Small intestine (tissue), 7 donors: ENCODE data around the gene CST3. TPM values are rescaled to one million over a fixed set of nuclear protein-coding genes. Genes with fewer than 3 reads are reported as not detected.
A peak's percentile ranks its signal among the peaks of the same experiment; 100 is the strongest.

Experiments used
- DNase-seq, 2 donors: peaks; one replicate each; pipeline versions ENCODE4 v3.0.0 to v3.0.0-alpha.2; 2013
- FAIRE-seq: peaks from 2 replicates; lab custom pipeline; 2012; peaks lifted over from hg19 to GRCh38; lab: Jason Lieb, UNC
- H3K27ac ChIP-seq, 3 donors: one replicate each; pipeline ENCODE4 v1.5.1; 2013; ENCODE audit warnings: low read length in 2 of 3, mild to moderate bottlenecking in 2 of 3, control low read depth in 1 of 3, inconsistent platforms in 1 of 3, low read depth in 1 of 3, moderate library complexity in 1 of 3
- H3K27me3 ChIP-seq, 3 donors: one replicate each; pipeline ENCODE4 v1.6.1; 2013; ENCODE audit warnings: low read length in 3 of 3, inconsistent platforms in 1 of 3; ENCODE audit not compliant: control insufficient read depth in 3 of 3, insufficient read depth in 3 of 3
- H3K36me3 ChIP-seq, 3 donors: one replicate each; pipeline ENCODE4 v1.6.1; 2013; ENCODE audit warnings: low read length in 3 of 3, inconsistent platforms in 1 of 3, low read depth in 1 of 3, mild to moderate bottlenecking in 1 of 3, moderate library complexity in 1 of 3; ENCODE audit not compliant: control insufficient read depth in 3 of 3, insufficient read depth in 2 of 3
- H3K4me1 ChIP-seq, 3 donors: one replicate each; pipeline ENCODE4 v1.6.1; 2013; ENCODE audit warnings: low read length in 2 of 3, inconsistent platforms in 1 of 3, low read depth in 1 of 3, mild to moderate bottlenecking in 1 of 3, moderate library complexity in 1 of 3; ENCODE audit not compliant: control insufficient read depth in 3 of 3, insufficient read depth in 2 of 3
- H3K4me3 ChIP-seq, 3 donors: one replicate each; pipeline ENCODE4 v1.5.1; 2013; ENCODE audit warnings: low read length in 3 of 3, control low read depth in 1 of 3, inconsistent platforms in 1 of 3, low read depth in 1 of 3, mild to moderate bottlenecking in 1 of 3, moderate library complexity in 1 of 3
- H3K9me3 ChIP-seq, 2 donors: one replicate each; pipeline ENCODE4 v1.6.1; 2013; ENCODE audit warnings: low read depth in 1 of 2, low read length in 1 of 2; ENCODE audit not compliant: control insufficient read depth in 2 of 2, insufficient read depth in 1 of 2
- WGBS, 3 donors: extraction: QIAGEN DNeasy Blood & Tissue Kit; methylation state at CpG; one replicate each; pipeline ENCODE4 v1.1.7; 2013; 5-methylcytosine and 5-hydroxymethylcytosine counted together
- polyA plus RNA-seq, 4 donors: library from polyadenylated mRNA; stranded (reverse) in 3 of 4; unstranded in 1 of 4; fragments of 200-250 nt in 3 of 4; fragments of 120-200 nt in 1 of 4; gene quantifications; one replicate each; pipeline versions ENCODE4 v1.2.1 to v1.2.3, GENCODE V29; 2013
- donor health status: healthy with polysubstance abuse.
- donor health status: control.
- donor health status: control.
- donor health status: Bipolar disorder and iron deficiency.
- donor health status: healthy.

CST3 gene
- polyA plus RNA-seq, 4 donors = 443 to 907 (median 470) TPM

GRCh38 chr20:23632711-23633573, 4.8 kb downstream of the CST3 start:
- no peaks in the 10 kb centered on the region for H3K27me3 ChIP-seq
- H3K4me3 ChIP-seq = no peak overlapping the region
- H3K27ac ChIP-seq = no peak overlapping the region
- FAIRE-seq (no peak), DNase-seq (no peak)
- peaks cover 0 to 53% (median 13%) of the 10 kb centered on the region in 3 donors for H3K36me3 ChIP-seq
- peaks cover 0 to 27% (median 5%) of the 10 kb centered on the region in 3 donors for H3K4me1 ChIP-seq
- WGBS, 3 donors = 72 to 76% (median 74%) methylated on average over 8 of the region's 8 CpGs
- peaks cover 0 to 7% of the 10 kb centered on the region in 2 donors for H3K9me3 ChIP-seq

GRCh38 chr20:23631981-23632710, 5.6 kb downstream of the CST3 start:
- H3K9me3 ChIP-seq = peaks cover 0 to 7% of the 10 kb centered on the region in 2 donors
- FAIRE-seq (no peak), DNase-seq (no peak)
- H3K4me1 ChIP-seq = peaks cover 0 to 27% (median 5%) of the 10 kb centered on the region in 3 donors
- no peak overlapping the region for H3K4me3 ChIP-seq
- H3K27ac ChIP-seq = no peak overlapping the region
- H3K27me3 ChIP-seq = no peaks in the 10 kb centered on the region
- 81 to 90% (median 86%) methylated on average over 12 of the region's 12 CpGs for WGBS, 3 donors
- peaks cover 0 to 53% (median 13%) of the 10 kb centered on the region in 3 donors for H3K36me3 ChIP-seq

GRCh38 chr20:23631226-23631822, 6.4 kb downstream of the CST3 start:
- no peak for FAIRE-seq
- 89 to 95% (median 92%) methylated on average over 9 of the region's 9 CpGs for WGBS, 3 donors
- no peaks in the 10 kb centered on the region for H3K27me3 ChIP-seq

GRCh38 chr20:23630392-23630849, 7.3 kb downstream of the CST3 start:
- no peak for DNase-seq
- Histone ChIP-seq H3K4me1 (peaks cover 0 to 19% (median 2%) of the 10 kb centered on the region in 3 donors), H3K27me3 (no peaks in the 10 kb centered on the region), H3K27ac (peak overlapping the region in 1 of 3 donors; percentile 86), H3K36me3 (peaks cover 0 to 46% (median 13%) of the 10 kb centered on the region in 3 donors), H3K4me3 (no peak overlapping the region), H3K9me3 (peaks cover 0 to 7% of the 10 kb centered on the region in 2 donors)
- 86 to 92% (median 86%) methylated on average over 4 of the region's 4 CpGs for WGBS, 3 donors
- no peak for FAIRE-seq

More at GRCh38 chr20:23631226-23631822, 6.4 kb downstream of the CST3 start:
- Histone ChIP-seq H3K9me3 (peaks cover 0 to 7% of the 10 kb centered on the region in 2 donors), H3K4me1 (peaks cover 0 to 25% (median 2%) of the 10 kb centered on the region in 3 donors), H3K27ac (no peak overlapping the region), H3K36me3 (peaks cover 0 to 51% (median 13%) of the 10 kb centered on the region in 3 donors), H3K4me3 (no peak overlapping the region)
- no peak for DNase-seq

GRCh38 chr20:23629542-23630391, 8.0 kb downstream of the CST3 start:
- H3K9me3 ChIP-seq = peaks cover 0 to 7% of the 10 kb centered on the region in 2 donors
- no peak overlapping the region for H3K4me3 ChIP-seq
- FAIRE-seq = no peak
- H3K27me3 ChIP-seq = no peaks in the 10 kb centered on the region
- DNase-seq = peak in 1 of 2 donors; percentile 44
- peaks cover 0 to 40% (median 13%) of the 10 kb centered on the region in 3 donors for H3K36me3 ChIP-seq
- H3K4me1 ChIP-seq = peaks cover 0 to 17% (median 0%) of the 10 kb centered on the region in 3 donors
- WGBS, 3 donors = 67 to 74% (median 74%) methylated on average over 12 of the region's 12 CpGs
- peak overlapping the region in 2 of 3 donors; percentile 54 to 86 for H3K27ac ChIP-seq

GRCh38 chr20:23629017-23629541, 8.7 kb downstream of the CST3 start:
- Histone ChIP-seq H3K4me1 (peaks cover 0 to 17% (median 0%) of the 10 kb centered on the region in 3 donors), H3K4me3 (no peak overlapping the region), H3K36me3 (peaks cover 0 to 35% (median 10%) of the 10 kb centered on the region in 3 donors), H3K27ac (peak overlapping the region in 2 of 3 donors; percentile 54 to 86), H3K9me3 (peaks cover 0 to 7% of the 10 kb centered on the region in 2 donors), H3K27me3 (no peaks in the 10 kb centered on the region)
- 32 to 48% (median 41%) methylated on average over 7 of the region's 7 CpGs for WGBS, 3 donors
- FAIRE-seq (no peak), DNase-seq (peak; percentile 66 to 92)

GRCh38 chr20:23628402-23629016, 9.2 kb downstream of the CST3 start:
- peaks cover 0 to 7% of the 10 kb centered on the region in 2 donors for H3K9me3 ChIP-seq
- DNase-seq (no peak), FAIRE-seq (no peak)
- H3K4me1 ChIP-seq = peaks cover 0 to 17% (median 0%) of the 10 kb centered on the region in 3 donors
- peak overlapping the region in 2 of 3 donors; percentile 23 to 83 for H3K27ac ChIP-seq
- H3K4me3 ChIP-seq = no peak overlapping the region
- 87 to 90% (median 89%) methylated on average over 6 of the region's 6 CpGs for WGBS, 3 donors
- H3K27me3 ChIP-seq = no peaks in the 10 kb centered on the region
- peaks cover 0 to 29% (median 4%) of the 10 kb centered on the region in 3 donors for H3K36me3 ChIP-seq
